ENCODE data around the gene MRPL22.
"Not testable (repeated sequence)": the region's sequence is repeated elsewhere in the genome, so short reads cannot be mapped to it uniquely, and the experiment has no call there.

The MRPL22 gene

GRCh38 chr5:154940772-154941620 lies at the start of gene MRPL22:
MRPL22 (plus strand) TSS chr5:154941073; CDS start chr5:154941111, 38 bp downstream.
- DNase-seq = peak; percentile 88 to 96 (median 92)

- no peak for DNase-seq
Measured at GRCh38 chr5:154892369-154892771, 48.5 kb upstream of the MRPL22 start.

DNA sequence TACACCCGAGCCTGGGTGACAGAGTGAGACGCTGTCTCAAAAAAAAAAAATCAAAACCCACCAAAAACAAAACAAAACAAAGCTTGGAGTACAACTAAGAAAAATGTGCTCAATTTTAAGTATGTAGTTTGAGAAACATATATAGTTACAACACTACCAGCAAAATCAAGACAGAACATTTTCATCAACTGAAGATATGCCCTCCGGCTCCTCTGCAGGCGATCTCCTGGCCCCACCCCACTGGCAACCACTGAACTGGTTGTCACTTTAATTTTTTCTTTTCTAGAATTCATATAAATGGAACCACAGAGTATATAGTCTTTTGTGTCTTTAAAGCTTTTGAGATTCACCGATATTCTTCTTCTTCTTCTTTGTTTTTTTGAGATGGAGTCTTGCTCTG lies 47.5 kb upstream of the MRPL22 start:
- DNase-seq = no peak

DNA sequence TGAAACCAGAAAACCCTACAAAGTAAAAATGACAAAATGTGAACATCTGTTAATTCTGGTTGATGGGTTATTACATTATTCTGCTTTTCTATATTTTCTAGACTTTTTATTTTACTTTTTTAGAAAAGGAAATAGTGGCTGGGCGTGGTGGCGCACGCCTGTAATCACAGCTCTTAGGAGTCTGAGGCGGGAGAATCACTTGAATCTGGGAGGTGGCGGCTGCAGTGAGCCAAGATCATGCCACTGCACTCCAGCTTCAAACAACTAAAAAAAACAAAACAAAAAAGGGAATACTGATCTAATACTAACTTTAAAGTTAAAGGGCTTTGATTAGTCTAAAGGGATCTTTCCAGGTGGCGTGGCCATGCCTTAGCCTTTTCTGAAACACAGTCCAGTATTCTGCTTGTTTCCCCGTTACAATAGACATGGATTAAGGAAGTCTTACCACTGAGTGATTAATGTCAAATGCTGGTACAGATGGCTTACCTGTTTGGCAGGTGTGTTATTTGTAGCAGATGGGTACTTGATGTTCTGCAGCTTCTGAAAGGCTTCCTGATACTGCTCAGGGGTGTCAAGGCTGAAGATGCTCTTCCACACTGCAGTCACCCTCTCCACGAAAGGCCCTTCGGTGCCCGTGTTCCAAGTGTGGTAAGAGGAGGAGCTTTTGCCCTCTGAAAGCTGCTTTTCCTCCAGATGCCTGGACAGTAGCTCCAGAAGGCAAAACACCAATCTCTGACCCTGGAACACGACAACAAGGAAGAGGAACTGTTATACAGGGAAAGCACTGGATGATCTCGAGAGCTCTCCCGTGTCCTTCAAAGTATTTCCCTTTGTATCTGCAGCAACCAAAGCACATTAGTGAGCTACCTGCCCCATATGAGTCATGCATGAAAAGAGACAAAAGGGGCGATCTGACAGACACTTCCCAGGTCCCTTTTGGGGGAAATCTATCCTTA lies 45.0 kb upstream of the MRPL22 start:
- DNase-seq = no peak

DNA sequence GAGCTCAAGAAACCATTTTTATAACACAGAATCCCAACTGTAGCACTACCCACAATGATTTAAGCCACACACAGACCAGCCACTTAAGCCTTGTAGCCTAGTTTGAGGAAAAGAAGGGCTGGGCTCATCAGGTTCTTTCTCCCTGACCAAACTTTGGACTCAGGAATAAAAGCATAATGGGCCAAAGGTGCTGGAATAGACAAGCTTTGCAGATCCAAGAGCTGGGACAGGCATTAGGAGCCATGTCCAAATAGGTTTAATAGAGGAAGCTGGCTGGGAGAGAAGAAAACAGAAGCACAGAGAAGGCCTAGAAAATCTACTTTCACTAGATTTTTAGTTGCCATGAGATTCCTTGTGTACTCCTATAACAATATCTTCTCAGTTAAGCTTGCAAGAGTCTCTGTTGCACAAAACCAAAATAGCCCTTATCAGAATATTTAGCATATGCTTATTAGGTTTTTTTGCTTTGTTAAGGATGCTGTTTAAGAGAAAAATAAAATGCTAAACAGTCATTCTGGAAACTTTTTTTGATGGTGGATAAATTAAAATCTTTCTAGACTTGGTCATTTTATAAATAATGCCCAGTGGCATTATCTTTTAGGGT lies 44.2 kb upstream of the MRPL22 start:
- no peak for DNase-seq

GRCh38 chr5:154898210-154898609 lies 42.7 kb upstream of the MRPL22 start:
- DNase-seq = no peak

- no peak for DNase-seq
Measured at GRCh38 chr5:154899151-154899816, 41.6 kb upstream of the MRPL22 start.

DNA sequence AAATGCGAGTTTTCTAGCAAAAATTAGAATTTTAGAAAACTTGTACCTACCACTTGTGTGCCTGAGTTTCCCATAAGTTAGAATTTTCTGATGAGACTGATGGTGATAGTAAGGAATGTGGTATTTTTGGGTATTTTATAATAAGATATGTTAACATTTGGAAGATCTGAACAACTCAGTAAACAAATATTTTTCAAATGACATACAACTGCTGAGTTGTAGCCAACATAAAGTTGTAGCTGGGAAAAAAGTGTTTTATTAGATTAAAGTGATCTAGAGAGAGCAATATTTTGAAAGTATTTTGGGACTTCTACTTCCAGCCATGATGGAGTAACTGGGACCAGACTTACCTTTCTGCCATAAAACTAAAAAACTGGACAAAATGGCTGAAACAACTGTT lies 40.8 kb upstream of the MRPL22 start:
- no peak for DNase-seq

DNA sequence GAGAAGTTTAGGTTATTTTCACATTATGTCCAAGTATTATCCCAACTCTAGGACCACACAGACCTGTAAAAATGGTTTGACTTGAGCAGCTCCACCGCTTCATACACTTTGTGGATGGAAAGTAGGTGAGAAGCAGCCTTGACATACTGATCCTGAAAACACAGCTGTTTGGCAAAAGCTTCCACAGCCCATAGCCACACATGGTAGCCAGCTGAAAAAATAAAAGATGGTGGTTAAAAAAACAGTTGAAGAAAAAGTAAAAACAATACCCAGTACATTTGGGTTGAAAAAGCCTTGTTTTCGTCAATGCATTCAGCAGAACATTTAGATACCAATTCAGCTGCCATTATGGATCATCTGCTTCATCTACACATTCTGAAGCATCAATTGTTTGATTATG lies 39.6 kb upstream of the MRPL22 start:
- DNase-seq = no peak

DNA sequence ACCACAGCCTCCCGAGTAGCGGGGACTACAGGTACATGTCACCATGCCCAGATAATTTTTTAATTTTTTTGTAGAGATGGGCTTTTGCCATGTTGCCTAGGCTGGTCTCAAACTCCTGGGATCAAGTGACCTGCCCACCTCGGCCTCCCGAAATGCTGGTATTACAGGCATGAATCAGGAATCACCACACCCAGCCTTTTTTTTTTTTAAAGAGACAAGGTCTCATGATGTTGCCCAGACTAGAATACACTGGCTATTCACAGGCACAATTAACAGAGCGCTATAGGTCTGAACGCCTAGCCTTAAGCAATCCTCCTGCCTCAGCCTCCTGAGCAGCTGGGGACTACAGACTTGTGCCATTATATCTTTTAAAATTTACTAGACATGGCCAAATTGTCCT lies 39.0 kb upstream of the MRPL22 start:
- DNase-seq = no peak

DNA sequence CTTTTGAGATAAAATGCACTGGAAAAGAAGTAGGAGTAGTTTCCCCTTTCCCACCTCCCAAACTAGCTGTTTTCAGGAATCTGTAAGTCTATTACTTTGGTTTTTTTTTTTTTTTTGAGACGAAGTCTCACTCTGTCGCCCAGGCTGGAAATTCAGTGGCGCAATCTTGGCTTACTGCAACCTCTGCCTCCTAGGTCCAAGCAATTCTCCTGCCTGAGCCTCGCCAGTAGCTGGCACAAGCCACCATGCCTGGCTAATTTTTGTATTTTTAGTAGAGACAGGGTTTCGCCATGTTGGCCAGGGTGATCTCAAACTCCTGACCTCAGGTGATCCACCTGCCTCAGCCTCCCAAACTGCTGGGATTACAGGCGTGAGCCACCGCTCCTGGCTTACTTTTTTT lies 35.3 kb upstream of the MRPL22 start:
- not testable (repeated sequence) for DNase-seq

GRCh38 chr5:154916874-154917273 lies 24.0 kb upstream of the MRPL22 start:
- no peak for DNase-seq

DNA sequence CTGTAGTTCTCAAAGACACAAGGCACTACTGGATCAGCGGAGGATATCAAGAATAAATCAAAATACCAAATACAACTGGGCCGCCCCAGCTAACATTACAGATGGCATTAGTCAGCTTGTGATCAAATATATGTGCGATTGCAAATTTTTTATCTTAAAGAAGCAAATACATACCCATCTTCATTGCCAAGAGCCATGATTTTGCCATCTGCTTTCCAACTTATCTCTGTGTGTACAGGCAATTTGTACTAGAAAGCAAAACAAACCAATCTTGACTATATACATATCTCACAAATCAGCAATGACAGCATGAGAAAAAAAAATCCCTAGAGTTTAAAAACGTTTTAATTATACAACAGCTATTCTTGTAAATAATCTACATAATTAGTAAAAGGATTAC lies 23.1 kb upstream of the MRPL22 start:
- no peak for DNase-seq

- DNase-seq = no peak
Measured at GRCh38 chr5:154923441-154924430, 17.1 kb upstream of the MRPL22 start.

DNA sequence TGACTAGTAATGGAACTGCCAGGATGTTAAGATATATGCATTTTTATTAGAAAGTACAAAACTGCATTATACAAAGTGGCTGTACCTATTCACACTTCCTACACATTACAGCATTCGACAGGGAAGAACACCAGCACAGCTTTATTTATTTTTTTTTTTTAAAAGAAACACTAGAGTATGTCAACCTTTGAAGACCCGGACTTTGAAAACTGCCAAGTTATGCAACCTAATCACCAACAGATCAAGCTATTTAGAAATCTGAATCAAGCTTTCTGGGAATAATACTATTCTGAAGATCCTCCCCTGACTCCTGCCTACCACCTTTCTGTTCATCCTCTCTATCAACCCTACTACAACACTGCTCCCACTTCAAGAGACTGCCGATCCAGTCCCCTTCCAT lies 7.3 kb upstream of the MRPL22 start:
- DNase-seq = no peak

- no peak for DNase-seq
Measured at GRCh38 chr5:154934881-154935280, 6.0 kb upstream of the MRPL22 start.

DNA sequence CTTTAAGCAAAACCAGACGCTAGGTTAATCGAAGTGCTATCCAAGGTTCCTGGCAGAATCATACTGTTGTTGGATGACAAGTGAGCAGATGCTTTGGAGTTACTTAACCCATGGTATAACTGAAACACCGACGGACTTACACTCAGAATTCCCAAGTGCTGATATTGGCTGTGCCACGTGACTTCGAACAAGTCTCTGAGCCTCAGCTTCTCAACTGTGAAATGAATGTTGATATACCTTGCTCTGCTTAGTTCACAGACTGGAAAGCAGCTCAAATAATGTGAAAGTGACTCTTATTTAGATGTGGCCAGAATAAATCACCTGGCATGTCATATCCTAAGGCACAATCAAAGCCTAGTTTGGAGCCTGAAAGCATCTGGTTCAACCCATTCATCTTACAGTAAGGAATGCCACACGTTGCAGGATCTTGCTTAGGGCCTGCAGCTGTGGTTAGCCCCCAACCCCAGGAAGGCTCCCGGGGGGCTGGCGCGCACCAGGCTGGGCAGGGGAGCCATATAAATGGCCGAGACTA lies 3.6 kb upstream of the MRPL22 start:
- no peak for DNase-seq

DNA sequence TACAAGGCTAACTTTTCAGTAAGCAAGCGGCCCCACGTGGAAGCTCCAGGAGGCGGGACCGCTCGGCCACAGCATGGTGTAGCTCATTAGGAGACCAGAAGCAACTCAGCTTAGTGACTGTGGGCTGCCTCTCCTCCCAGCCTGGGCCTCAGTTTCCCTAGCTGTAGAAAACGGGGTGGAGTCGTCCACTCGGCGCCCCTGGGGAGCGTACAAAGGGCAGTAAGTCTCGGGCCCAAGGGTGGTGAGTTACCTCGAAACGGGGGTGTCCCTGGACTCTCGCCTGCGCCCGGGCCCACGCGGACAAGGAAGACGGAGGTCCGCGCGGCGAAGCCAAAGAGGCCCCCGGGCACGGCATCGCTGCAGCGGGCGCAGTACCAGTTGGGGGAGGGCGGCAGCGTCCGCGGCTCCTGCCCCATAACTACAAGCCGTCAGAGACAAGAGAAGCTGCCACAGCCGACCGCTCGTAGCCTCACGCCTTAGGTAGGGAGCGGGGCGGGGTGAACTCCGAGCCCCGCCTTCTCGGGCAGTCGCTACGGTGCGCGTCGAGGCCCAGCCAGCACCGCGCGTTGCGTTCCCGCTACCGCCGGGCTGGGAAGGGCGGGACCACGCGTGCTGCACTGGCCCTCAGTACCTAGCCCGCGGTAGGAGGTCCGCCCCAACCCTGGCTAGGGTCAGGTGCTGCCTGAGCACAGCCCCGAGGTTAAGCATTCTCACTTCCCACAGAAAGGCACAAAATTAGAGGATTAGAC lies 3.0 kb upstream of the MRPL22 start, which contains the start of gene GEMIN5:
Gene GEMIN5, minus strand, starts transcription at position 494 of the 749 bp plus-strand sequence. Its CDS starts 78 bp downstream, at position 416.
- DNase-seq = peak; percentile 67 to 82 (median 75)

- DNase-seq = not testable (repeated sequence)
Measured at GRCh38 chr5:154939387-154939786, 1.5 kb upstream of the MRPL22 start.

GRCh38 chr5:154940375-154940771 lies 500 bp upstream of the MRPL22 start:
- DNase-seq = no peak
